ENCODE data around the gene OTOR.

GRCh38 chr20:16740365-16741072 is 7.6 kb upstream of the OTOR start:
- TF ChIP-seq CTCF (IDR thresholded peaks at IDR 0.05; ENCODE audit: insufficient read depth, low read length) = no peak
- no peak for TF ChIP-seq POLR2AphosphoS5 (IDR thresholded peaks at IDR 0.05; ENCODE audit: low read depth)
- TF ChIP-seq GABPA (IDR thresholded peaks at IDR 0.05; ENCODE audit: low read depth) = no peak
- no peak for TF ChIP-seq REST (IDR thresholded peaks at IDR 0.05; ENCODE audit: insufficient replicate concordance, low read depth)
- TF ChIP-seq SPI1 (IDR thresholded peaks at IDR 0.05; ENCODE audit: borderline replicate concordance, low read depth) = no peak

Data from HL-60 (cell line).